ENCODE results near the gene ZSCAN21. TPM values are rescaled to one million over a fixed set of nuclear protein-coding genes. Genes with fewer than 3 reads are reported as not detected.
A peak's percentile ranks its signal among the peaks of the same experiment; 100 is the strongest.

The ZSCAN21 gene
- total RNA-seq, 1 donor from 2014 or later: 11.1 TPM

DNA sequence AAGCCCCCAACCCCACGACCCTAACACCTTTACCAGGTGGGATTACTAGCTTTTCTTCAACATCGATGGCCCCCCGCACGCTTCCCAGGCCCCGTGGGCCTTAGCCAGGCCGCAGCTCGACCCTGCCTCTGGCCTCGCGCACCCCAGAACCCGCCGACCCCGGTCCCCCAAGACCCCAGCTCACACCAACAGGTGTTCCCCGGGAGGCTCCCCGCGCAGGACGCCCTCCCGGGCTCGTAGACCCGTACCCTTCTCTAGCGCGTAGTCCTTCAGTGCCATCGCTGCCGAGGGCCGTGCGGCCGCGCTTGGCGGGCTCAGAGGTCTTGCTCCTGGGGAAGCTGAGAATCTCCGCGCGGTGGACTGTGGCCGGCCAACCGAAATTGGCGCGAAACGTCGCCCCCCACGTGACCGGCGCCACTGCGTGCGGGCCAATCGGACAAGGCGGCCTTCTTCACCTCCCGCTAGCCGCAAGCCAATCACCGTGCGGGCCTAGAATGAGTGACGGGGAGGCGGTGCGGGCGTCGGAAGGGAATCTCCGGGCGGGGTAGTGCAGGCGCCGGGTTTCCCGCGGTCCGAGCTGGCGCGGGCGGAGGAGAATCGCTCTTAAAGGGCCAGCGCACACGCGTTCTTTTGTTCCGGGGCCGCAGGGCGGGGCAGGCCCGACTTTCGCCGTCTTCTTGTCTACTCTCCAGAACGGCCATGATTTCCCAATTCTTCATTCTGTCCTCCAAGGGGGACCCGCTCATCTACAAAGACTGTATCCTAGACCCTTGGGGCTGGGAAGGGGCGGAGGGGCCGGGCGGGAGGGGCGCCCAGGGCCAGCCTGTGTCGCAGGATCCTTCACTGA is 51.7 kb downstream of the ZSCAN21 start, which contains the start of the genes AP4M1 and MCM7:
TSS of gene AP4M1 (plus strand) at position 628 of the 847 bp plus-strand sequence. CDS start at position 700, 72 bp downstream.
TSS of gene MCM7 (minus strand) at position 382 of the 847 bp plus-strand sequence. CDS start at position 279, 103 bp downstream.
- Histone ChIP-seq H3K4me3 (ENCODE audit: insufficient read depth, low read depth, low read length) (peak within 1 kb of the TSS; percentile 69), H3K9ac (ENCODE audit: low read length) (peak within 1 kb of the TSS; percentile 91), H3K27ac (ENCODE audit: low read depth, low read length) (peak within 1 kb of the TSS; percentile 84), H3K36me3 (ENCODE audit: insufficient read depth, low read length) (peaks cover 32% of the 10 kb centered on the region), H3K27me3 (ENCODE audit: insufficient read depth, low read length) (no peaks in the 10 kb centered on the region), H3K79me2 (ENCODE audit: insufficient read depth, low read length) (peaks cover 50% of the 10 kb centered on the region), H3K9me3 (ENCODE audit: insufficient read depth, low read depth, low read length) (no peaks in the 10 kb centered on the region), H2AFZ (ENCODE audit: low read depth, low read length) (no peak within 1 kb of the TSS), H3K4me2 (ENCODE audit: low read length) (peak within 1 kb of the TSS; percentile 93), H3K4me1 (ENCODE audit: insufficient read depth, low read length) (peaks cover 24% of the 10 kb centered on the region), H4K20me1 (ENCODE audit: insufficient read depth, low read length) (peaks cover 23% of the 10 kb centered on the region)
- Mint-ChIP-seq H3K4me1 (ENCODE audit: low read depth, unreplicated experiment) (peaks cover 22% of the 10 kb centered on the region), H3K27ac (ENCODE audit: unreplicated experiment) (peak within 1 kb of the TSS; percentile 91), H3K4me3 (ENCODE audit: unreplicated experiment) (peak within 1 kb of the TSS; percentile 93), H3K36me3 (ENCODE audit: low read depth, unreplicated experiment) (peaks cover 17% of the 10 kb centered on the region), H3K27me3 (ENCODE audit: low read depth, unreplicated experiment) (no peaks in the 10 kb centered on the region), H3K9me3 (ENCODE audit: unreplicated experiment) (no peaks in the 10 kb centered on the region)
- no peak for FAIRE-seq
- DNase-seq (ENCODE audit: low read depth): peak; percentile 98
- no peak for TF ChIP-seq EZH2 (IDR thresholded peaks at IDR 0.05; ENCODE audit: insufficient read depth, low read length)
- TF ChIP-seq, protein P1, sequence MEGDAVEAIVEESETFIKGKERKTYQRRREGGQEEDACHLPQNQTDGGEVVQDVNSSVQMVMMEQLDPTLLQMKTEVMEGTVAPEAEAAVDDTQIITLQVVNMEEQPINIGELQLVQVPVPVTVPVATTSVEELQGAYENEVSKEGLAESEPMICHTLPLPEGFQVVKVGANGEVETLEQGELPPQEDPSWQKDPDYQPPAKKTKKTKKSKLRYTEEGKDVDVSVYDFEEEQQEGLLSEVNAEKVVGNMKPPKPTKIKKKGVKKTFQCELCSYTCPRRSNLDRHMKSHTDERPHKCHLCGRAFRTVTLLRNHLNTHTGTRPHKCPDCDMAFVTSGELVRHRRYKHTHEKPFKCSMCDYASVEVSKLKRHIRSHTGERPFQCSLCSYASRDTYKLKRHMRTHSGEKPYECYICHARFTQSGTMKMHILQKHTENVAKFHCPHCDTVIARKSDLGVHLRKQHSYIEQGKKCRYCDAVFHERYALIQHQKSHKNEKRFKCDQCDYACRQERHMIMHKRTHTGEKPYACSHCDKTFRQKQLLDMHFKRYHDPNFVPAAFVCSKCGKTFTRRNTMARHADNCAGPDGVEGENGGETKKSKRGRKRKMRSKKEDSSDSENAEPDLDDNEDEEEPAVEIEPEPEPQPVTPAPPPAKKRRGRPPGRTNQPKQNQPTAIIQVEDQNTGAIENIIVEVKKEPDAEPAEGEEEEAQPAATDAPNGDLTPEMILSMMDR (IDR thresholded peaks at IDR 0.05; ENCODE audit: insufficient read depth, low read depth, low read length): no peak

DNA sequence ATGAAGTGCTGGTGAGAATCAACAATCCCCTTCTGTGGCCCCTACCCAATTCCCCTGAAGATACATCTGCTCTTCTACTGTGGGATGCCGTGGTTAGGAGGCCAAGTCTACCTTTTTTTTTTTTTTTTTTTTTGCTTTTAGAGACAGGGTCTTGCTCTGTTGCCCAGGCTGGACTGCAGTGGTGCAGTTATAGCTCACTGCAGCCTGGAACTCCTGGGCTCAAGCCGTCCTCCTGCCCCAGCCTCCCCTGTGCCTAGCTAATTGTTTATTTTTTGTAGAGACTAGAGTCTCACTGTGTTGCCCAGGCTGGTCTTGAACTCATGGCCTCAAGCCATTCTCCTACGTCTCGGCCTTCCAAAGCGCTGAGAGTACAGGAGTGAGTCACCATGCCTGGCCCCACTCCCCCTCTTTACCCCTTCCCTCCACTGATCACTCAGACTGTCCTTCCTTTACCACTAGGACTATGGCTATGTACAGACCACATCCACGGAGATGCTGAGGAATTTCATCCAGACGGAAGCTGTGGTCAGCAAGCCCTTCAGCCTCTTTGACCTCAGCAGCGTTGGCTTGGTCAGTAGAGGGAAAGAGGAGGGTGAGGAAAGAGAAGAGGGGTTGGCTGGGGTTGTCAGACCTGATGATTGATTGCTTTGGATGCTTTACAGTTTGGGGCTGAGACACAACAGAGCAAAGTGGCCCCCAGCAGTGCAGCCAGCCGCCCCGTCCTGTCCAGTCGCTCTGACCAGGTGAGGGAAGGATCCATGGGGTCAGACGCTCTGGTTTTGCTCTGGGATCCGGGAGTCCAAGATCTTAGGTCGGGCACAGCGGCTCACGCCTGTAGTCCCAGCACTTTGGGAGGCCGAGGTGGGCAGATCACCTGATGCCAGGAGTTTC is 53.6 kb downstream of the ZSCAN21 start:
- Histone ChIP-seq H3K9me3 (ENCODE audit: insufficient read depth, low read depth, low read length) (no peaks in the 10 kb centered on the region), H3K4me1 (ENCODE audit: insufficient read depth, low read length) (peaks cover 24% of the 10 kb centered on the region), H2AFZ (ENCODE audit: low read depth, low read length) (no peak overlapping the region), H3K27ac (ENCODE audit: low read depth, low read length) (peak overlapping the region; percentile 66), H3K79me2 (ENCODE audit: insufficient read depth, low read length) (peaks cover 36% of the 10 kb centered on the region), H3K36me3 (ENCODE audit: insufficient read depth, low read length) (peaks cover 21% of the 10 kb centered on the region), H4K20me1 (ENCODE audit: insufficient read depth, low read length) (peaks cover 23% of the 10 kb centered on the region), H3K27me3 (ENCODE audit: insufficient read depth, low read length) (no peaks in the 10 kb centered on the region), H3K4me3 (ENCODE audit: insufficient read depth, low read depth, low read length) (peak overlapping the region; percentile 69), H3K9ac (ENCODE audit: low read length) (peak overlapping the region; percentile 91), H3K4me2 (ENCODE audit: low read length) (peak overlapping the region; percentile 93)
- TF ChIP-seq, protein P1 (IDR thresholded peaks at IDR 0.05; ENCODE audit: insufficient read depth, low read depth, low read length): no peak
- TF ChIP-seq EZH2 (IDR thresholded peaks at IDR 0.05; ENCODE audit: insufficient read depth, low read length): no peak
- FAIRE-seq (no peak), DNase-seq (ENCODE audit: low read depth) (peak; percentile 98)
- H3K27ac Mint-ChIP-seq (ENCODE audit: unreplicated experiment): peak overlapping the region; percentile 93
- H3K4me1 Mint-ChIP-seq (ENCODE audit: low read depth, unreplicated experiment): peaks cover 22% of the 10 kb centered on the region
- H3K36me3 Mint-ChIP-seq (ENCODE audit: low read depth, unreplicated experiment): peaks cover 20% of the 10 kb centered on the region
- peak overlapping the region; percentile 93 for H3K4me3 Mint-ChIP-seq (ENCODE audit: unreplicated experiment)
- H3K9me3 Mint-ChIP-seq (ENCODE audit: unreplicated experiment): no peaks in the 10 kb centered on the region
- H3K27me3 Mint-ChIP-seq (ENCODE audit: low read depth, unreplicated experiment): no peaks in the 10 kb centered on the region
